ENCODE measurements around the gene FDX2. TPM values are rescaled to one million over a fixed set of nuclear protein-coding genes. Genes with fewer than 3 reads are reported as not detected.

FDX2 gene
- total RNA-seq, 4 donors from 2014 or later: 22.8 to 44.8 (median 33.3) TPM

GRCh38 chr19:10289836-10290356 lies 25.9 kb downstream of the FDX2 start, which contains the start of gene ICAM5:
TSS of gene ICAM5 (plus strand) at chr19:10289952. CDS start at chr19:10290044, 92 bp downstream.
- no peak for TF ChIP-seq POLR2A (IDR thresholded peaks at IDR 0.05)
- TF ChIP-seq CTCF (IDR thresholded peaks at IDR 0.05): no peak
- WGBS, 2 donors: 2 to 6% methylated on average over 5 to 8 of the region's 45 CpGs
- Histone ChIP-seq H3K4me3 (replicated peaks in 1 of 3) (peak within 1 kb of the TSS in 1 of 3 donors; percentile 13), H3K4me1 (peaks cover 33 to 71% of the 10 kb centered on the region in 2 donors), H3K9me3 (no peaks in the 10 kb centered on the region), H3K36me3 (peaks cover under 1 to 12% of the 10 kb centered on the region in 2 donors), H3K27ac (no peak within 1 kb of the TSS), H3K27me3 (peaks cover 45% of the 10 kb centered on the region)
- DNase-seq: no peak
- intact Hi-C loops (cut with DNase I): no loop called here

- intact Hi-C loops (cut with DNase I): no loop called here
- DNase-seq: no peak
- Histone ChIP-seq H3K4me1 (peaks cover 33 to 67% of the 10 kb centered on the region in 2 donors), H3K9me3 (no peaks in the 10 kb centered on the region), H3K4me3 (replicated peaks in 1 of 3) (peak overlapping the region in 1 of 3 donors; percentile 13), H3K36me3 (peaks cover 6 to 18% of the 10 kb centered on the region in 2 donors), H3K27me3 (peaks cover 45% of the 10 kb centered on the region), H3K27ac (no peak overlapping the region)
- no peak for TF ChIP-seq CTCF (IDR thresholded peaks at IDR 0.05)
- no peak for TF ChIP-seq POLR2A (IDR thresholded peaks at IDR 0.05)
- 2 to 4% methylated on average over 30 to 34 of the region's 50 CpGs for WGBS, 2 donors
Observed at GRCh38 chr19:10289167-10289835, 26.5 kb downstream of the FDX2 start.

GRCh38 chr19:10288662-10289166 lies 27.1 kb downstream of the FDX2 start:
- intact Hi-C loops (cut with DNase I): no loop called here
- peaks cover 33 to 67% of the 10 kb centered on the region in 2 donors for H3K4me1 ChIP-seq
- DNase-seq: no peak
- TF ChIP-seq CTCF (IDR thresholded peaks at IDR 0.05): no peak
- no peak for TF ChIP-seq POLR2A (IDR thresholded peaks at IDR 0.05)
- 2 to 3% methylated on average over 14 to 23 of the region's 23 CpGs for WGBS, 2 donors
- peaks cover 42% of the 10 kb centered on the region for H3K27me3 ChIP-seq
- no peaks in the 10 kb centered on the region for H3K9me3 ChIP-seq
- H3K36me3 ChIP-seq: peaks cover 6 to 18% of the 10 kb centered on the region in 2 donors
- no peak overlapping the region for H3K4me3 ChIP-seq (replicated peaks in 1 of 3)
- H3K27ac ChIP-seq: no peak overlapping the region

GRCh38 chr19:10286803-10287737 lies 28.7 kb downstream of the FDX2 start, which contains the start of gene ICAM4:
TSS of gene ICAM4 (plus strand) at chr19:10286955. CDS start at chr19:10287013, 58 bp downstream.
- Histone ChIP-seq H3K36me3 (peaks cover 6 to 18% of the 10 kb centered on the region in 2 donors), H3K27me3 (peaks cover 27% of the 10 kb centered on the region), H3K4me3 (replicated peaks in 1 of 3) (no peak within 1 kb of the TSS), H3K4me1 (peaks cover 36 to 60% of the 10 kb centered on the region in 2 donors), H3K9me3 (no peaks in the 10 kb centered on the region), H3K27ac (no peak within 1 kb of the TSS)
- TF ChIP-seq CTCF (IDR thresholded peaks at IDR 0.05) (no peak), POLR2A (IDR thresholded peaks at IDR 0.05) (no peak)
- peak in 1 of 2 donors; percentile 41 for DNase-seq
- 3 to 5% methylated on average over 33 to 34 of the region's 59 CpGs for WGBS, 2 donors
- intact Hi-C loops (cut with DNase I): no loop called here

Measured in thyroid gland (tissue), 4 donors.